Right atrium auricular region (tissue), 2 donors: Measurements from ENCODE around the gene CHRNA4. TPM values are rescaled to one million over a fixed set of nuclear protein-coding genes. Genes with fewer than 3 reads are reported as not detected.
"Not testable (repeated sequence)": the region's sequence is repeated elsewhere in the genome, so short reads cannot be mapped to it uniquely, and the experiment has no call there.

ENCODE experiments used
- DNase-seq: peaks from one replicate; pipeline ENCODE4 v3.0.0-alpha.2; 2019; ENCODE audit warnings: low spot score
- H3K27ac ChIP-seq, 2 donors: fragments of 200-600 bp; sonication (generic); 1 replicate in 1 of 2; 2 replicates in 1 of 2; pipeline ENCODE4 v1.5.1; 2016 to 2019
- H3K27me3 ChIP-seq, 2 donors: fragments of 200-600 bp; sonication (generic); one replicate each; pipeline versions ENCODE4 v1.5.1 to v1.6.0; 2017 to 2019
- H3K36me3 ChIP-seq: fragments of 200-600 bp; sonication (generic); one replicate; pipeline ENCODE4 v1.5.1; 2016
- H3K4me1 ChIP-seq, 2 donors: fragments of 200-600 bp; sonication (generic); one replicate each; pipeline versions ENCODE4 v1.5.1 to v1.6.0; 2017 to 2019
- H3K4me3 ChIP-seq, 2 donors: fragments of 200-600 bp; sonication (generic); 1 replicate in 1 of 2; 2 replicates in 1 of 2; pipeline ENCODE4 v1.5.1; 2017 to 2019; ENCODE audit warnings: mild to moderate bottlenecking in 1 of 2, moderate library complexity in 1 of 2
- H3K9me3 ChIP-seq, 2 donors: fragments of 200-600 bp; sonication (generic); one replicate each; pipeline ENCODE4 v1.5.1; 2019
- total RNA-seq, 2 donors: library from RNA; depleted of rRNA; stranded (reverse); fragments of >200 nt; gene quantifications; one replicate each; pipeline ENCODE4 v1.1.0, GENCODE V29; 2016
- TF ChIP-seq, protein P1 (sequence below), 2 donors: fragments of 200-600 bp; sonication (generic); IDR thresholded peaks; one replicate each; pipeline ENCODE4 v1.5.1; 2019; ENCODE audit warnings: antibody characterized with exemption in 2 of 2

CHRNA4 gene
- total RNA-seq, 2 donors from 2014 or later: not detected

DNA sequence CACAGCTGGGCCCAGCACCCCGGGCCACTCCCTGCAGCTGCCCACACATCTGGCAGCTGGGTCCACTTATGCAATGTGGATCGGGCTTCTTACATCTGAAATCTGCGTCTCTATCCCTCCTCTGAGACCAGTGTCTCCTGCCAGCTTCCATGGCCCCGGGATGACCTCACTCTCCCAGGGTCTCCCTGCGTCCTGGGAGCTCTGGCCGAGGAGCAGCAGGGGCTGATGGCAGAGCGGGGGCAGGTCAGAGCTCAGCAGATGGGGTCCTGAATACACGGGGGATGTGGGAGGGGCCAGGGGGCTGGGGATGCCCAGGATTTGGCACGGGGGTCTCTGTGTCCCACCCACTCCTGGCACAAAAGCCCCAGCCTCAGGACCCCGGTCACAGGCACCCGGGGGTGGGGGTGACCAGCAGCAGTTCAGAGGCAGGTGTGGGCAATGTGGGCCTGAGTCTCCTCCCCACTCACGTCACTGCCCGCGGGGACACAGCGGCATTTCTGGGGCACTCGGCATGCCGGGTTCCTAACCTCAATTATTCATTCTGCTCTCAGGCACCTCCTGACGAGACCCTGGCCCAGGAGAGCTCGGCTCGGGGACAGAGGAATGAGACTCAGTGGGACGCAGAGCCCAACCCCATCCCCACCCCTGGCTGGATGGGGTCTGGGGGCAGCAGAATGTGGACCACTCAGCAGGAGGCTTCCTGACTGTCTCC is 16.4 kb downstream of the CHRNA4 start:
- Histone ChIP-seq H3K36me3 (no peaks in the 10 kb centered on the region), H3K9me3 (no peaks in the 10 kb centered on the region), H3K27me3 (no peaks in the 10 kb centered on the region), H3K4me3 (no peak overlapping the region), H3K4me1 (peaks cover 0 to 21% of the 10 kb centered on the region in 2 donors), H3K27ac (no peak overlapping the region)
- TF ChIP-seq, protein P1, sequence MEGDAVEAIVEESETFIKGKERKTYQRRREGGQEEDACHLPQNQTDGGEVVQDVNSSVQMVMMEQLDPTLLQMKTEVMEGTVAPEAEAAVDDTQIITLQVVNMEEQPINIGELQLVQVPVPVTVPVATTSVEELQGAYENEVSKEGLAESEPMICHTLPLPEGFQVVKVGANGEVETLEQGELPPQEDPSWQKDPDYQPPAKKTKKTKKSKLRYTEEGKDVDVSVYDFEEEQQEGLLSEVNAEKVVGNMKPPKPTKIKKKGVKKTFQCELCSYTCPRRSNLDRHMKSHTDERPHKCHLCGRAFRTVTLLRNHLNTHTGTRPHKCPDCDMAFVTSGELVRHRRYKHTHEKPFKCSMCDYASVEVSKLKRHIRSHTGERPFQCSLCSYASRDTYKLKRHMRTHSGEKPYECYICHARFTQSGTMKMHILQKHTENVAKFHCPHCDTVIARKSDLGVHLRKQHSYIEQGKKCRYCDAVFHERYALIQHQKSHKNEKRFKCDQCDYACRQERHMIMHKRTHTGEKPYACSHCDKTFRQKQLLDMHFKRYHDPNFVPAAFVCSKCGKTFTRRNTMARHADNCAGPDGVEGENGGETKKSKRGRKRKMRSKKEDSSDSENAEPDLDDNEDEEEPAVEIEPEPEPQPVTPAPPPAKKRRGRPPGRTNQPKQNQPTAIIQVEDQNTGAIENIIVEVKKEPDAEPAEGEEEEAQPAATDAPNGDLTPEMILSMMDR (IDR thresholded peaks at IDR 0.05): no peak
- DNase-seq: no peak

DNA sequence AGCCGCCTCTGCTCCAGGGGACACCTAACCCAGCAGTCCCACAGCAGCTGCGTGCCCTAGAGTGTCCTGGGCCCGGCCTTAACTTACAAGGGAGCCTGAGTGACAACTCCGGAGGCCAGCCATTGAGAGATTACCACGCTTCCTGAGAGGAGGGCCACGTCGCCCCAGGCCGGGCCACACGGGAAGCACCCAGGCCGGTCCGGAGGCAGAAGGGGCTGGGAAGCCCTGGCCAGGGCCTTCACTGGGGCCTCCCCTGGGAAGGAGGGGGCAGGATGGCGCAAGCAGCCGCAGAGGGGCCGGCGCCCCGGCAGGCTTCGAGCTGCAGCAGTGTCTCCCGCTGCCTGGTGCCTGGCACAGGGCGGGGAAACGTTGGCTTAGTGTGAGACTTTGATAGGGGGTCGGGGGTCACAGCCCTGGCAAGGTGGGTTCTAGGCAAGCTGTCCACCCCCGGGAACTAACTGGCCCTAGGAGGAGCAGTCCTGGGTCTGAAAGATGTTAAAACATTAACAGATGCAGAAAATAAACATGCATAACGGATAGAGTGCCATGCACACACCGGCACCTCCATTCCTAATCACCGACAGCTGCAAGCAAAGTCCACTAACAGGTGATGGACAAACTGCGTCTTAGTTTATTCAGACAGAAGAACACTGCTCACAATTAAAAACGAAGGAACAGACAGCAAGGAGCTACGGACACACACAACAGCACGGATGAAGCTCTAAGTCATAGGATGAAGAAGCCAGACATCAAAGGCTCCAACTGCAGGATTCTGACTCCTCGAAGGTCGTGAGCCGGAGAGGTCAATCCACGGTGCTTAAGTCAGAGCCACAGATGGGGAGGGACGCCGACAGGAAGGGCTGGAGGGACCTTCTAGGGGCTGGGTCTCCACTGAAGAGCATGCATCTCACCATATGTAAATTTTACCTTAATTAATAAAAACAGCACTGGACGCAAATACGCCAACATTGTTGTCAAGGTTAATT is 17.4 kb downstream of the CHRNA4 start:
- H3K27me3 ChIP-seq: no peaks in the 10 kb centered on the region

DNA sequence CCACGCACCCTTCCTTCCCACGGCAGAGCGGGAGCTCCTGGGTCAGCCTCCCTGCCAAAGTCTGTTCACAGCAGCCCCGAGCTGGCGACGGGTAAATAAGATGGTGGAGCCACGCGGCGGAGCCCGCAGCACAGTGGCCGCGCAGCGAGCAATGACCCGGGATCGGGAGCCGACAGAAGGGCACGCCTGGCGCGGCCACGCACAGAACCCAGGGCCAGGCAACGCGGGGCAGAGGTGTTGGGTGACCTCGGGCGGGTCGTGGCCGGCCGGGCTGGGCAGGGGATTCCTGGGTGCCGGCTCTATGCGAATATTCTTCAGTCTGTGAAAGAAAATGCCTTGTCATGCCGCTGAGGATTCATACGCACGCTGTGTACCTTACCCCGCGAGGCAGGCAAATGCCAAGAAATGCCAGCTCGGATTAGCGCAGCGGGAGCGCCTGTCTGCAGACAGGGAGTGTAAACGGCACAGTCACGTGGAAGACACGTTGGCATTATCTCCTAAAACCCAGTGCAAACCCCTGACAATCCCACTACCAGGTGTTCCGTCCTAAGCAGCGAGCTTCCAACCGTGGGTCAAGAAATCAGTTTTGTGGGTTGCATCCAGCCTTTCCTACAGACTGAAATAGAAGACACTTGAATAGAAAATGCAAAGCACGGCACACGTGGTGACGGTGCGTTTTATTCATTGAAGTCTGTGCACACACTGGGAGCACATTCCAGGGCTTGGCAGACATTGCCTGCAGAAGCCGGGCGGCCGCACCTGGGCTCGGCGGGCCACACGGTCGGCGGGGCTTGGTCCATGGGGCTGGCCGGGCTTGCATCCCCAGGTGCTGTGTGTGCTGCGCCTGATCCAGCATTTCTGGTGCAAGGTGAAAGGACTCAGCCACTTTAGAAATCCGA is 18.3 kb downstream of the CHRNA4 start:
- TF ChIP-seq, protein P1 (IDR thresholded peaks at IDR 0.05): no peak
- Histone ChIP-seq H3K9me3 (no peaks in the 10 kb centered on the region), H3K4me1 (peaks cover 0 to 21% of the 10 kb centered on the region in 2 donors), H3K27ac (no peak overlapping the region), H3K27me3 (no peaks in the 10 kb centered on the region), H3K36me3 (no peaks in the 10 kb centered on the region), H3K4me3 (no peak overlapping the region)
- DNase-seq: no peak

More for the DNA sequence above, 17.4 kb downstream of the CHRNA4 start:
- no peak for DNase-seq
- Histone ChIP-seq H3K4me3 (no peak overlapping the region), H3K4me1 (peaks cover 0 to 21% of the 10 kb centered on the region in 2 donors), H3K36me3 (no peaks in the 10 kb centered on the region), H3K9me3 (no peaks in the 10 kb centered on the region), H3K27ac (no peak overlapping the region)
- TF ChIP-seq, protein P1 (IDR thresholded peaks at IDR 0.05): no peak

DNA sequence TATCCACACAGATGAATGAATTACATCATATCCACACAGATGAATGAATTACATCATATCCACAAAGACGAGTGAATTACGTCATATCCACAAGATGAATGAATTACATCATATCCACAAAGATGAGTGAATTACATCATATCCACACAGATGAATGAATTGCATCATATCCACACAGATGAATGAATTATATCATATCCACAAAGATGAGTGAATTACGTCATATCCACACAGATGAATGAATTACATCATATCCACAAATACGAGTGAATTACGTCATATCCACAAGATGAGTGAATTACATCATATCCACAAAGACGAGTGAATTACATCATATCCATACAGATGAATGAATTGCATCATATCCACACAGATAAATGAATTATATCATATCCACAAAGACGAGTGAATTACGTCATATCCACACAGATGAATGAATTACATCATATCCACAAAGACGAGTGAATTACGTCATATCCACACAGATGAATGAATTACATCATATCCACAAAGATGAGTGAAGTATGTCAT is 20.9 kb downstream of the CHRNA4 start:
- not testable (repeated sequence) for H3K4me1 ChIP-seq, H3K36me3 ChIP-seq, H3K27me3 ChIP-seq

DNA sequence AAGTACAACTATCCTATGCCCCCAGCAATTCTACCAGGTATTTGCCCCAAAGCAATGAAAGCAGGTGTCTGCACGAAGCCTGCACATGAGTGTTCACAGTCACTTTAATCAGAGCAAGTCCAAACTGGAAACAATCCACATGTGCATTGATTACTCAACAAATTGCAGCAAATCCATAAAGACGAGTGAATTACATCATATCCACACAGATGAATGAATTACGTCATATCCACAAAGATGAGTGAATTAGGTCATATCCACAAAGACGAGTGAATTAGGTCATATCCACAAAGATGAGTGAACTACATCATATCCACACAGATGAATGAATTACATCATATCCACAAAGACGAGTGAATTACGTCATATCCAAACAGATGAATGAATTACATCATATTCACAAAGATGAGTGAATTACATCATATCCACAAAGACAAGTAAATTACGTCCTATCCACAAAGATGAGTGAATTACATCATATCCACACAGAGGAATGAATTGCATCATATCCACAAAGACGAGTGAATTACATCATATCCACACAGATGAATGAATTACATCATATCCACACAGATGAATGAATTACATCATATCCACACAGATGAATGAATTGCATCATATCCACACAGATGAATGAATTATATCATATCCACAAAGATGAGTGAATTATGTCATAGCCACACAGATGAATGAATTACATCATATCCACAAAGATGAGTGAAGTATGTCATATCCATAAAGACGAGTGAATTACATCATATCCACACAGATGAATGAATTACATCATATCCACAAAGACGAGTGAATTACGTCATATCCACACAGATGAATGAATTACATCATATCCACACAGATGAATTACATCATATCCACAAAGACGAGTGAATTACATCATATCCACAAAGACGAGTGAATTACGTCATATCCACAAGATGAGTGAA is 21.7 kb downstream of the CHRNA4 start:
- H3K9me3 ChIP-seq, H3K27me3 ChIP-seq, H3K4me1 ChIP-seq, H3K36me3 ChIP-seq, H3K4me3 ChIP-seq, DNase-seq, H3K27ac ChIP-seq: not testable (repeated sequence)

More for the DNA sequence above, 20.9 kb downstream of the CHRNA4 start:
- DNase-seq, H3K4me3 ChIP-seq, H3K9me3 ChIP-seq, H3K27ac ChIP-seq: not testable (repeated sequence)
